Stimulated activated CD8-positive, alpha-beta memory T cell treated with anti-CD3 and anti-CD28 coated beads, Interleukin-15, amount 100 ng/mL, for 4 hours (primary cell): ENCODE results near the gene KRTAP12-3.
"Not testable (repeated sequence)": the region's sequence is repeated elsewhere in the genome, so short reads cannot be mapped to it uniquely, and the experiment has no call there.

Experiments used
- DNase-seq, 2 donors: peaks; one replicate each; pipeline ENCODE4 v3.0.0-alpha.2; 2020; ENCODE audit warnings: low read depth in 2 of 2

Gene KRTAP12-3

DNA sequence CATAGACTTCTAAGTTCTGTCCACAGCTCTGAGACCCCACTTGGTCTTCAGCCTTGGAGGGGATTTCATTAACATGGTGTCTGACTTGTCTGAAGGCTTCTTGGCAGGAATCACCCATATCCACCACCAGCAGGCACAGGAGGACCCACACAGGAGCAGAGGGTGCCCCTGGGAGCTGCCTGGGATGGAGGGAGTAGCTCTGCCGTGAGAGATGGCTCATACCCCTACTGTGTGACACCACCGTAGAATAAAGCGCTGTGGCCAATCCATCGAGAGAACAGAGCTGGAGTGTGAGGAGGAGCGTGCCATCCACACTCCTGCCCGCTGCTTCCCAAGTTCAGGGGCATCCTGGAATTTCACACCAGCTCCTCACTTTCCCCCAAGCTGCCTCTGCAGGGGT, 27.3 kb downstream of the KRTAP12-3 start:
- not testable (repeated sequence) for DNase-seq

DNA sequence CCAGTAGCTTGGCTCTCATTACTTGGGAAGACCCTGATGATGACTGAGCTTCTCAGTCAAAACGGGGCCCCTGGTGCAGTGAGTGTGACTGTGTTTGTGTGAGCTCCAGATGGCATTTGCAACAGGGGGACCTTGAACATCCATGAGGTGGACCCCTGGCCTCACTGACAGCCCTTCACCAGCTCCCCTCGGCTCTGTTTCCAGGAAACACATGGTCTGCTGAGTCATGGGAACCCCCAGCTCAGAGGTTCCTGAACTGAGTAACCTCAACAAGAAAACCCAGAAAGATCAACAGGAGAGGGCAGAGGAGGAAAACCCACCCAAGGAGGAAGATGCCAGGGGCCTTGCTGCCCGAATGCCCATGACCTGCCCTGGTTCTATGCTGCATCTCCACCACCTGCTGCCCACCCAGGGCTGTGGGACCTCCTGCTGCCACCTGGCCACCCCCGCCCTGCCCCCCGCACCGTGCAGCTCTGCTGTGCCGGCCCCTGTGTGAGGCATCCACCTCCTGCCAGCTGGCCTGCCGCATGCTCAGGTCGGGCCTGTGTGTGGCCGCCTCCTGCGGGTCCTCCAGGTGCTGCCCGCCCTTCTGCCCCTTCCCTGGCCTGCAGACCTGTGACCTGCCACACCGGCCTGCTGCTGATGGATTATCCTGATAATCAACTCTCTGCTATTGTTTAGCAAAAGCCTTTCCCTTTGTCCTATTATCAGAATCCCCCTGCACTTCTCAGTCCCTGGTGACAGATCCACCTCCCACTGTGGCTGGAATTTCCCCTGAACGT, 28.5 kb downstream of the KRTAP12-3 start:
- DNase-seq: no peak

DNA sequence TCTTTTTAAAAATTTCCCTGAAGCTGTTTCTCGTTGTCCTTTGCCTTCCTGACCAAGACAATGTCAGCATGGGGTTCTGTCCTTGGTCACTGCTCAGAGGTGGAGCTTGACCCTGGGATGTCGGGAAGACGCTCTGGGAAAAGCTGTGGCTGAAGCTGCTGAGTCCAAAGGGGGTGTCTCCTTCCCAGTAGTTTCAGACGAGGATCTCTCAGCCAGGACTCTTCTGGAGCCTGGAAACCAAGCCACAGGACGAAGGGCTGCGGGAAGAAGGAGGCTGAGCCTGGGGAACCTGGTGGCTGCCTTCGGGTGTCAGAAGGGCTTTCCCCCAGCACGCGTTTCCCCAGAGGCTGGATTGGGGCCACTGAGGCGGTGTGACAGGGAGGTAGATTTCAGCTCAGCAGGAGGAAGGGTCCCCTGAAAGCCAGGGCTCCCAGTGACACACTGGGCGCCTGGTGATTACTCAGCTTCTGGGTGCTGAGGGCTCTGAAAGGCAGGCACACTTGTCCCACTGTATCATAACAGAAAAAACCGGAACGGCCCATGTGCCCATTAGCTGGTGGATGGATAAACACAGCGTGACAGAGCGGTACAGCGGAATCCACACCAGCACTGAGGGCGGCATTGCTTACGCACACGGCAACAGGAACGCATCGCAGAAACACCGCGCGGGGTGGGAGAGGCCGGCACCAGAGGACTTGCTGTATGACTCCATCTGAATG, 29.3 kb downstream of the KRTAP12-3 start:
- DNase-seq: no peak

DNA sequence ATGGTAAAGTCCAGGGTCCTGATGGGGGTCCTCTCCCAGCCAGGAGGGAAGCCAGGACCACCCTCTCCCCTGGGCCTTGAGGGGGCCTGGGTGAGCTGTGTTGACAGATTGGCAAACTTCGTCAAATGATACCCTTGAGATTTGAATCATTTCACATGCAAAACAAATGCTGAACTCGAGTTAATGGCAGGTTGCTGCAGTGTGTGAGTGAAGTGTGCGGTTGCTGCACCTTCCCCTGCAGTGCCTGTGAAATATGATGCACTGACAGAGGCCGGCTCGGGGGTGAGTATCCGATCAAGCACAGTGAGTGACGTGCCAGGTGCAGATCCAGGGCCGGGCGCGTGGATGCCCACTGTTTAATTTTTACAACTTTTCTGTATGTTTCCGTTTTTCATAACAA, 29.9 kb downstream of the KRTAP12-3 start:
- no peak for DNase-seq

DNA sequence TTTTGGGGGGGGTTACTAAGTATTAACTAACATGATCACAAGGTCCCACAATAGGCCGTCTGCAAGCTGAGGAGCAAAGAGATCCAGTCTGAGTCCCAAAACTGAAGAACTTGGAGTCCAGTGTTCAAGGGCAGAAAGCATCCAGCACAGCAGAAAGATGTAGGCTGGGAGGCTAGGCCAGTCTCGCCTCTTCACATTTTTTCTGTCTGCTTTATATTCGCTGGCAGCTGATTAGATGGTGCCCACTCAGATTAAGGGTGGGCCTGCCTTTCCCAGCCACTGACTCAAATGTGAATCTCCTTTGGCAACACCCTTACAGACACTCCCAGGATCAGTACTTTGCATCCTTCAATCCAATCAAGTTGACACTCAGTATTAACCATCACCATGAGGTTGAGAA, 32.0 kb downstream of the KRTAP12-3 start:
- DNase-seq: not testable (repeated sequence)

DNA sequence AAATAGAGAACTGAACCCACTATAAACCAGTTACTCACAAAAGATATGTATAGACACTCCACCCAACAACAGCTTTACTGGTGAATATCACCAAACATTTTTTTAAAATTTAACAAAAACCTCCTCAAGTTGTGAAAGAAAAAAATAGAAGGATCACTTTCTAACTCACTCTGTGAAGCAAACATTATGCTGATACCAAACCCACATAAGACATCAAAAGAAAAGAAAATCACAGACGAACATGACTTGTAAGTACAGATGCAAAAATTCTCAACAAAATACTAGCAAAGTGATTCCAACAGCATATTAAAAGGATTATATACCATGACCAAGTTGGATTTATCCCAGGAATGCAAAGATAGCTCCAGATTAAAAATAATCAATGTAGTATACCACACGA, 34.0 kb downstream of the KRTAP12-3 start:
- no peak for DNase-seq

DNA sequence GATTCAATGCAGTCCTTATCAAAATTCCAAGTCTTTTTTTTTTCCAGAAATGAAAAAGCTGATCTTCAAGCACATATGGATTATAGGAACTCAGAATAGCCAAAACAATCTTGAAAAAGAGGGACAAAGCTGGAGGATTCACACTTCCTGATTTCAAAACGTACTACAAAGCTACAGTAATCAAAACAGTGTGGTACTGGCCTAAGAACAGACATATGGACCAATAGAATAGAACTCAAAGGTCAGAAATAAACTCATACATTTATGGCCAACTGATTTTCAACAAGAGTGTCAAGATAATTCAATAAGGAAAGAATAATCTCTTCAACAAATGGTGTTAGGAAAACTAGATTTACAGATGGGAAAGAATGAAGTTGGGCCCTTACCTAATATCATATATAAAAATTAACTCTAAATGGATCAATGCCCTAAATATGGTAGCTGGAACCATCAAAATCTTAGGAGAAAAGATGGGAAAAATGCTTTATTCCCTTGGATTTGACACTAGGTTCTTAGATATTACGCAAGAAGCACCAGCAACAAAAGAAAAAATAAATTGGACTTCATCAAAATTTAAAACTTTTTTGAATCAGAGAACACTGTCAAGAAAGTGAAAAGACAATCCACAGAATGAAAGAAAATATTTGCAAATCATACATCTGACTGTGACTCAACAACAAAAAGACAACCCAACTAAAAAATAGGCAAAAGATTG, 35.2 kb downstream of the KRTAP12-3 start:
- DNase-seq: no peak

DNA sequence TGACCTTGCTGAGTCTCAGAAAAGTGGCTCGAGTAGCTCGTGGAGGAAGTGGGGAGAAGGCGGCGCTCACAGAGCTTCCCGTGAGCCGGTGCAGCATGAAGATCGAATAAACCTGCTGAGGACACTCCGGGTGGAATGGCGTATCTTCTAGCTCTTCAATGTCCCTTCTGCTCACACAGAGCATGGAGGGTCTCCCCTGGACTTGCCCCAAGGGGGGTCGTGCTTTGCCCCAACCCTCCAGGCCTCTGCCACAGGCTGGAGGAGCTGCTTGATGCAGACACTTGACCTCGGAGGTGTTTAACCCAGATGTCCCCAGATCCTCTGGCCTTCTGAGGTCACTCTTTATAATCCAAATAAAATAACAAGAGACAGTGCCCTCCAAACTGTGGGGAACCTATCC, 37.0 kb downstream of the KRTAP12-3 start:
- no peak for DNase-seq

DNA sequence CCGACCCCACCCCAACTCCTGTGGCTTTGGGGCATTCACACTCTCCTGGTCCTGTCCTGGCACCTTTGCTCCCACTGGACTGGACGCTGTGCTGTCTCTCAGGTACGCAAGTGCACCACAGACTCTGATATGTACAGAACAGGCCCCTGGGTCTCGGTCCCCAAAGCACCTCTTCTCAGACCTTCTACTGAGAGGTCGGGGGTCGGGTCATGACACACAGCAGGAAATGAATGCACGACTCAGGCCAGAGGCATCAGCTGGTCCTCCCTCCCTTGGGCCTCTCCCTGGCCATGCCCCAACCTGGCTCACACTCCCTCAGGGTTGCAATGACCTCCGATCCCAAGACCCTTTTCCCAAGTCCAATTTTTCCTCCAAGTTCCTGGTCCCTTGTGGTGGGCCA, 37.5 kb downstream of the KRTAP12-3 start:
- DNase-seq: no peak

DNA sequence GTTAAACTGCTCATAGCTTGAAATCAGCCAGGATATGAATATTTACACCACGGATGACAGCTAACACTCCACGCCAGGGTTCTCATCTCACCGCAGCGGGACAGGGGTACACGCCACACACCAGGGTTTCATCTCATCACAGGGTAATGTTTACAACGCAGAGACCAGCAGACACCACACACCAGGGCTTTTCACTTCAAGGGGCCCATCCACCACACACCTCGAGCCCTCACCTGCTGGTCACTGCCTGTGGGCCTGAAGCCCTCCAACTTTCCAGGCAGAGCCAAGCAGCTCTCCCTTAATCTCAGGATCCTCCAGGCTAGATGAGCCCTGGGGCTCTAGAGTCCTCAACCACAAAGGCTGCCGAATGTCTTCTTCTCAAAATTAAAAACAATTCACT, 37.9 kb downstream of the KRTAP12-3 start:
- DNase-seq: no peak

DNA sequence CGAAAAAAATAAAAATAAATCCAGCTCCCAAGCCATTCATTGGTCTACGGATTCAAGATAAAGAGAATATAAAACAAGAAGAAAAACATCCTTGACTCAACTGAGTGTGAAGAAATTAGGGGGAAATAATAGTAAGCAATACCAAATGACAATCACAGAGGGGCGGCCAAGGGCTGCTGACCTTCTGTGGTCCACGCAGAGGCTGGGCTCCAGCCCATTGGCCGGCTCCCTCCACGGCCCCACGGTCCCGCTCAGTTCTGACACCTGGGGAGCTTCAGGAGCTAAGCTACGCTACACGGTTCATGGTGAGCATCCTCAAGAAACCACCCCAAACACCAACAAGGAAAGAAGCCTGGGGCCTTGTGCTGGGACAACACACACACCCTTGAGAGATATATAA, 38.8 kb downstream of the KRTAP12-3 start:
- DNase-seq: no peak

DNA sequence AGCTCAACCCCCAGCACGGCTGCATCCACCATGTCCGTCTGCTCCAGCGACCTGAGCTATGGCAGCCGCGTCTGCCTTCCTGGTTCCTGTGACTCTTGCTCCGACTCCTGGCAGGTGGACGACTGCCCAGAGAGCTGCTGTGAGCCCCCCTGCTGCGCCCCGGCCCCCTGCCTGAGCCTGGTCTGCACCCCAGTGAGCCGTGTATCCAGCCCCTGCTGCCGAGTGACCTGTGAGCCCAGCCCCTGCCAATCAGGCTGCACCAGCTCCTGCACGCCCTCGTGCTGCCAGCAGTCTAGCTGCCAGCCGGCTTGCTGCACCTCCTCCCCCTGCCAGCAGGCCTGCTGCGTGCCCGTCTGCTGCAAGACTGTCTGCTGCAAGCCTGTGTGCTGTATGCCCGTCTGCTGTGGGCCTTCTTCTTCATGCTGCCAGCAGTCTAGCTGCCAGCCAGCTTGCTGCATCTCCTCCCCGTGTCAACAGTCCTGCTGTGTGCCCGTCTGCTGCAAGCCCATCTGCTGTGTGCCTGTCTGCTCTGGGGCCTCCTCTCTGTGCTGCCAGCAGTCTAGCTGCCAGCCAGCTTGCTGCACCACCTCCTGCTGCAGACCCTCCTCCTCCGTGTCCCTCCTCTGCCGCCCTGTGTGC, 39.6 kb downstream of the KRTAP12-3 start, which contains the start of gene KRTAP10-12:
Gene KRTAP10-12, plus strand, starts transcription at position 1 of the 639 bp plus-strand sequence. Its CDS starts 30 bp downstream, at position 31.
- not testable (repeated sequence) for DNase-seq

DNA sequence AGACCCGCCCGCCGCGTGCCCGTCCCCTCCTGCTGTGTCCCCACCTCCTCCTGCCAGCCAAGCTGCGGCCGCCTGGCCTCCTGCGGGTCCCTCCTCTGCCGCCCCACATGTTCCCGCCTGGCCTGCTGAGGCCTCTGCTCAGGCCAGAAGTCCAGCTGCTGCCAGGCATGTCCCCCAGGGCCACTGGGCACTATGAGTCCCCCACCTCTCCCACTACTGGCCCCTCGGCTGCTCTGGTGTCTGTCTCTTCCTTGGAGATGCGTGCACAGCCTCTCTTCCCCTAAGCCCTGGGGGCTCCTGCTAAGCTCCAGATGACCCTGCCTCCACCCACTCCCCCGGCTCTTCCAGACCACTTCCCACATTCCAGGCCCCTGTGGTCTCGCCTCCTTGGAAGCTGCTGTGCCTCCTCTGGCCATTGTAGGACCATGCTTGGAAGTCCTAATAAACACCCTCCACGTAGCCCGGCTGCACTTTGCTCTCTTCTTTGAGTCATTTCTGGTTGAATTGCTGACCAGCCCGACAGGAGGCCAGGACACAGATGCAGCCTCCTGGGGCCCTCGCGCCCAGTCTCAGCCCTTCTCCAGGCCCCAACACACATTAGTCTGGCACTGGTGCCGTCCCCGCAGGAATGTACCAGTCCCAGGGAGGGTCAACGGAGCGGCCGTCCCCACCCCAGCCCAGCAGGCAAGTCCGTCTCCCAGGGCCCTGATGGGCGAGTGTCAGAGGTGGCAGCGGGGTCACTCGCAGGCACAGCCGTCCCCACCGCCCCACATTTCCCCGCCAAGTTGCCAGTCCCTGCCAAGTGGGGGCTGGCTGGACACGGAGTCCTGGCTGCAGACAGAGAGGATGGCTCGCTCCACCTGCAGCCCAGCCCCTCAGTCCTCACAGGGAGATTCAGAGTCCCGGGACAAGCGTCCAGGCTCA, 40.3 kb downstream of the KRTAP12-3 start:
- no peak for DNase-seq

DNA sequence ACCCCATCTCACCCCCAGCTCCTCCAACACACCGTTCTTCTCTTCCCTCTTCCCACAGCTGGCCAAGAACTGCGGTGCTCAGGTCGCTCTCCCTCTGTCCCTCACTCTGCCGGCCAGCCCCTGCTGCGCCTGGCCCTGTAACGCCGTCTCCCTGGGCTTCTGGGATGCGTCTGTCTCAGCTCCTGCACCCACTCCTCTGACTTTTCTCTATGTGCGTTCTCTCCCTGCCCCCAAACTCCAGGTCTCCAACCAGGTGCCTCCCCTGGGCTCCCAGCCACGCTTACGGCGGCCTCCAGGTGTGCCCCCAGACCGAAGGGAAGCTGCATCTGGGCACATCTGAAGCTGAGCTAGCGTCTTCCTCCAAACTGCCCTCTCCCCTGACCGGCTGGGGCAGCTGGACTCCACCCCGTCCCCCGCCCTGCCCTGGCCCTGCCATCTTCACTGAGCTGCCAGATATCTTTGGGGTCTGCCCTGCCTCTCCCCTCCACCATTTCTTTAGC, 41.8 kb downstream of the KRTAP12-3 start:
- no peak for DNase-seq

DNA sequence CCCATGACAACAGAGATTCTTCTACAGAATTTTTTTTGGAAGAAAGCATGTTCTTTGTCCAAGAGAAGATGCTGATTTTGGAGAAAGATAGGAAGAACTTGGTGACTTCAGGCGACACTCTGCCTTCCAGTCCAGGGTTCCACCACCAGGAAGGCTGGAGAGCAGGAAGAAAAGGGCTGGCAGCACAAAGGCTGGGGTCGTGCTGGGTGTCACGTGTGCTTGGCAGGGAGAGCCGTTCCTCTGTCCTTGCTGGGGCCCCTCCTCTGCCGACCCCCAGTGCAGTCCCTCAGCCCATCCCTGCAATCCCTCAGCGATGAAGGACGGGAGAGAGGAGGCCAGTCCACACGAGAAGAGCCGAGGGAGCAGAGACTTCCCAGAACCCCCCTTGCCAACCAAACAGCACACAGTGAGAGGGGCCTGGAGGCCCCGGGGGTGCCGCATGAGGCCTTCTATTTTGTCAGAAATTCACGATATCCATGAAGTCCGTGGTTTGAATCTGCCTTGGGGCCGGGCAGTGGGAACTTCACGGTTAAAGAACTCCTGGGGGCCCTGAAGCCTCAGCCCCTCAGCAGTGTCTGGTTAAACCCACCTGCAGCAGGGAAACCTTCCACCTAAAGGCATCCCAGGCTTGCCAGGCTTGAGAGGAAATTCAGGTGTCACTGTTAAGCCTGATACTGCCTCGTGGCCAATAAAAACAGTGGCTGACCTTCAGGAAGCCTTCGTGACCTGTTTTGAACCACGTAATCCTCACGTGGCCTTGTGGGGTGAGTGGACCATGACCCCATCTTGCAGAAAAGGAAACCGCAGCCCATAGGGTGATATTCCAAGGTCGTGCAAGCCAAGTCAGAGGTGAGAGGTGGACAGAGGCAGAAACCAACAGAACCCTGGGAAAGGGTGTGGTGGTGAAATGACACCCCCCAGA, 42.6 kb downstream of the KRTAP12-3 start:
- no peak for DNase-seq

DNA sequence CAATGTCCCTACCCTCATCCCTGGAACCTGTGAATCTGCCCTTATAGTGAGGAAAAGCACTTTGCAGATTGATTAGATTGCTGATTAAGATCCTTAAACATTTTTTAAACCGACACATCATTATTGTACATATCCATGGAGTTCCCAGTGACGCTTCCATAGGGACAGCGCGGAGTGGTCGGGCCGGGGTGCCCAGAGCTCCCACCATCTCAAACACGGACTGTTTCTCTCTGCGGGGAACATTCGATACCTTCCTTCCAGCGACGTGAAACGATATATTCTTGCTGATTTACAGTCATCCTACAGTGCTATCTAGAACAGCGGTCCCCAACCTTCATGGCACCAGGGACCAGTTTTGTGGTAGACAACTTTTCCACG, 43.3 kb downstream of the KRTAP12-3 start:
- DNase-seq: no peak

DNA sequence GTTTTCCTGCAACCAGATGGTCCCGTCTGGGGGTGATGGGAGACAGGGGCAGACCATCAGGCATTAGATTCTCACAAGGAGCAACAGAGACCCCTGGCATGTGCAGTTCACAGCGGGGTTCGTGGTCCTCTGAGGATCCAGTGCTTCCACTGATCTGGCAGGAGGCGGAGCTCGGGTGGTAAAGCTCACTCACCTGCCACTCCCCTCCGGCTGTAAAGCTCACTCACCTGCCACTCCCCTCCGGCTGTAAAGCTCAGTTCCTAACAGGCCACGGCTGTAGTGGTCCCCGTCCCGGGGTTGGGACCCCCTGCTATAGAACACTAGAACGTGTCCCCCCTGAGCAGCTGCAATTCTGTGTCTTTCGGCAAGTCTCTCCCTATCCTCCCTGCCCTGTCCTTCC, 43.8 kb downstream of the KRTAP12-3 start:
- no peak for DNase-seq

DNA sequence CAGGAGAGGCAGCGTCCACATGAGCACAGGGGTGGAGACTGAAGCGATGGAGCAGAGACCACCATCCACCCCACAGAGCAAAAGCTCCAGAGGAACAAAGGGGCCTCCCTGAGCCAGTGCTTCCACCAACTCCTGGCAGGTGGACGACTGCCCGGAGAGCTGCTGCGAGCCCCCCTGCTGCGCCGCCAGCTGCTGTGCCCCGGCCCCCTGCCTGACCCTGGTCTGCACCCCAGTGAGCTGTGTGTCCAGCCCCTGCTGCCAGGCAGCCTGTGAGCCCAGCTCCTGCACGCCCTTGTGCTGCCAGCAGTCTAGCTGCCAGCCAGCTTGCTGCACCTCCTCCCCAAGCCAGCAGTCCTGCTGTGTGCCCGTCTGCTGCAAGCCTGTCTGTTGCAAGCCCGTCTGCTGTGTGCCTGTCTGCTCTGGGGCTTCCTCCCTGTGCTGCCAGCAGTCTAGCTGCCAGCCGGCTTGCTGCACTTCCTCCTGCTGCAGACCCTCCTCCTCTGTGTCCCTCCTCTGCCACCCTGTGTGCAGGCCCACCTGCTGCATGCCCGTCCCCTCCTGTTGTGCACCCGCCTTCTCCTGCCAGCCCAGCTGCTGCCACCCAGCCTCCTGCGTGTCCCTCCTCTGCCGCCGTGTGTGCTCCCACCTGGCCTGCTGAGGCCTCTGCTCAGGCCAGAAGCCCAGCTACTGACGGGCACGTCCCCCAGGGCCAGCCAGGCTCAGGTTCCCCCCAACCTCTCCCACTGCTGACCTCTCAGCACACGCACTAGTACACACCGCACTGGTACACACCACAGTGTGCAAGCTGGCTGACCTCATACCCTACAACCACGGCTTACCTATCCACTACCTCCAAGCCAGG, 44.6 kb downstream of the KRTAP12-3 start:
- DNase-seq: no peak
